ENCODE measurements around the gene ERC1. TPM values are rescaled to one million over a fixed set of nuclear protein-coding genes. Genes with fewer than 3 reads are reported as not detected.

The ERC1 gene
- total and polyA plus RNA-seq, 2 of the 4 experiments (the other 2 are of a cell fraction), result 11.6 to 25.6 TPM

- no peak overlapping the region for H3K9ac ChIP-seq (ENCODE audit: low read depth, low read length)
- no CpG with 5 or more reads among the region's 3 CpGs for WGBS, 2 experiments (ENCODE audit: extremely low coverage in 2 of 2, insufficient read length in 1 of 2)
- in situ Hi-C loops (cut with MboI; ENCODE audit: low sequenced_read_pairs), result no loop called here
- no peak overlapping the region for H2BK5ac ChIP-seq (ENCODE audit: low read depth, low read length, poor library complexity, severe bottlenecking)
- no peak overlapping the region for H2AK5ac ChIP-seq (ENCODE audit: low read depth, low read length)
- no peak overlapping the region for H3K4me2 ChIP-seq (ENCODE audit: low read depth, low read length)
- peaks cover 3% of the 10 kb centered on the region for H3K9me1 ChIP-seq (ENCODE audit: insufficient read depth, low read length)
- no peak overlapping the region for H4K5ac ChIP-seq (ENCODE audit: low read depth, low read length)
- intact Hi-C loops (cut with micrococcal nuclease), result no loop called here
- no peaks in the 10 kb centered on the region for H3K9me3 ChIP-seq (ENCODE audit: control insufficient read depth, insufficient read depth, low read length)
- H3K27me3 ChIP-seq (ENCODE audit: control insufficient read depth, insufficient read depth, low read length), result no peaks in the 10 kb centered on the region
- no peak for DNase-seq
- no peak overlapping the region for H3K27ac ChIP-seq (ENCODE audit: insufficient read depth, low read length)
- no peak for ATAC-seq (ENCODE audit: low read depth)
- no peaks in the 10 kb centered on the region for H4K20me1 ChIP-seq (ENCODE audit: insufficient read depth, low read length)
- H3K79me1 ChIP-seq (ENCODE audit: low read depth in 1 of 2, low read length in 2 of 2), result peaks cover 8 to 18% of the 10 kb centered on the region in 2 experiments; a peak in 3 of 4 replicates
- no peak overlapping the region for H3K56ac ChIP-seq (ENCODE audit: extremely low read depth, insufficient read depth, low read length)
- H4K91ac ChIP-seq (ENCODE audit: insufficient read depth, low read depth, low read length), result no peak overlapping the region
- H2AFZ ChIP-seq (replicated peaks; ENCODE audit: low read length, poor library complexity), result no peak overlapping the region
- H2AK9ac ChIP-seq (replicated peaks; ENCODE audit: low read depth, low read length, poor library complexity), result no peak overlapping the region
- H3K14ac ChIP-seq (replicated peaks; ENCODE audit: low read depth, low read length), result no peak overlapping the region
- dilution Hi-C loops (cut with HindIII; ENCODE audit: low sequenced_read_pairs, unreplicated experiment), result no loop called here
- H3K23ac ChIP-seq (ENCODE audit: low read depth, low read length), result no peak overlapping the region
- H4K8ac ChIP-seq (ENCODE audit: low read depth in 2 of 2, low read length in 2 of 2), result no peak overlapping the region
- no peak overlapping the region for H2BK15ac ChIP-seq (ENCODE audit: low read depth, low read length)
- BruUV-seq (replicated peaks), result no TSS peak
- H3K36me3 ChIP-seq (ENCODE audit: control insufficient read depth, insufficient read depth, low read length), result no peaks in the 10 kb centered on the region; the same call in 1 of the 2 replicates
- no peaks in the 10 kb centered on the region for H3K4me1 ChIP-seq (ENCODE audit: control insufficient read depth, insufficient read depth, low read length)
- H2BK120ac ChIP-seq (ENCODE audit: low read depth, low read length), result no peak overlapping the region
- H3K4ac ChIP-seq (ENCODE audit: low read depth, low read length), result no peak overlapping the region
- ChIA-PET CTCF (no interaction called here), POLR2A (ENCODE audit: unreplicated experiment) (no interaction called here)
- no peak for TF ChIP-seq ELK1 (IDR thresholded peaks at IDR 0.05; ENCODE audit: borderline replicate concordance, low read depth, low read length)
- TF ChIP-seq MAFK (IDR thresholded peaks at IDR 0.05; ENCODE audit: low read depth, low read length), result no peak
- no peak for TF ChIP-seq RAD21 (IDR thresholded peaks at IDR 0.05; ENCODE audit: low read length)
- no peak for TF ChIP-seq USF2 (IDR thresholded peaks at IDR 0.05; ENCODE audit: low read depth, low read length)
- no peak for TF ChIP-seq MXI1 (IDR thresholded peaks at IDR 0.05; ENCODE audit: borderline replicate concordance, low read depth, low read length)
- no peak for TF ChIP-seq RCOR1 (IDR thresholded peaks at IDR 0.05; ENCODE audit: insufficient replicate concordance, low read length)
- no peak for TF ChIP-seq POLR2A (IDR thresholded peaks at IDR 0.05; ENCODE audit: low read depth, low read length)
- TF ChIP-seq NFE2L2 (IDR thresholded peaks at IDR 0.05; ENCODE audit: low read depth, low read length), result no peak
- TF ChIP-seq RFX5 (IDR thresholded peaks at IDR 0.05; ENCODE audit: low read depth, low read length), result no peak
- no peak for TF ChIP-seq SMC3 (IDR thresholded peaks at IDR 0.05; ENCODE audit: low read depth, low read length)
- TF ChIP-seq CEBPB (IDR thresholded peaks at IDR 0.05; ENCODE audit: low read depth, low read length), result no peak
- TF ChIP-seq BHLHE40 (IDR thresholded peaks at IDR 0.05; ENCODE audit: low read depth, low read length), result no peak
- TF ChIP-seq CHD1 (IDR thresholded peaks at IDR 0.05; ENCODE audit: low read depth, low read length), result no peak
- no peak overlapping the region for H3K18ac ChIP-seq (ENCODE audit: low read depth, low read length)
- no peak overlapping the region for H3K4me3 ChIP-seq (ENCODE audit: insufficient read depth, low read depth, low read length)
- H2BK20ac ChIP-seq (ENCODE audit: low read depth, low read length), result no peak overlapping the region
Measured at GRCh38 chr12:1226951-1227350, 235.9 kb downstream of the ERC1 start.
